Suppressor macrophage (primary cell): ENCODE data around the gene PRM3.

Experiments
- DNase-seq, 4 experiments: peaks; one replicate each; pipeline ENCODE4 v3.0.0-alpha.2; 2020 to 2022

Gene PRM3

GRCh38 chr16:11258553-11259492, 14.6 kb downstream of the PRM3 start:
- DNase-seq: no peak

DNA sequence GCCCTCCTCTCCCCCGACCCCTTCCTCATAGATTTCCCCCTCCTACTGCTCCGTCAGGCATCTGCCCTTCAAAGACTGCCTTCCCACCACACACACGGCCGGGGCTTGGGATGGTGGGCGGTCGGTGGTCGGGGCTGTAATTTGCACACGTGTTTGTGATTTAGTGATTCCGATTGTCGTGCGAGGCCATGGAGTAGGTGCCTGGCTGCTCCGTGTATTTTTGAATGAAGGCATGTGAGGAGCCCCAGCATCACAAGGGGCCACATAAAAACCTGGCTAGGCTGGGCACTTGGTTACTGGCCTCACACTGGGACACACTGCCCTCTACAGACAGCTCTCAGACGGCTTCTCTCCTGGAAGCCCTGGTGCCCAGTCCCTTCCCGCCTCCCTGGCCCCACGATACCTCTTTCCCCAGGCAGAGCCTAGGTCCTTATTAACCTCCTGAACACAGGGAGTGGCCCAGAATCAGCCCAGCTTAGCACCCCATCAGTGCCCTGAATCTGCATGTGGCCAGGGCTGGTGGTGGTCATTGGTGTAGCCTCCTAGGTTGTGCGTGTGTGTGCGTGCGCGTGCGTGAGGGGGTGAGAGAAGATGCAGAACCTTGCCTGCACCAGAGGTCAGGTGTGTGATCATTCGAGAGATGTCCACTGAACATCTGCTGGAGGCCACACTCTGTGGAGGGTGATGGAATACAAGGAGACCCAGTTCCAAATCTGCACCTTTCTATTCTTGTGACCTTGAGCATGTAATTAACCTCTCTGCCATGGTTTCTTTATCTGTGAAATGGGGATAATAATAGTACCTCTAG, 16.1 kb downstream of the PRM3 start:
- peak; percentile 79 to 88 (median 84) for DNase-seq

- peak; percentile 52 to 84 (median 68) for DNase-seq
Measured at GRCh38 chr16:11256661-11257130, 16.7 kb downstream of the PRM3 start.

DNA sequence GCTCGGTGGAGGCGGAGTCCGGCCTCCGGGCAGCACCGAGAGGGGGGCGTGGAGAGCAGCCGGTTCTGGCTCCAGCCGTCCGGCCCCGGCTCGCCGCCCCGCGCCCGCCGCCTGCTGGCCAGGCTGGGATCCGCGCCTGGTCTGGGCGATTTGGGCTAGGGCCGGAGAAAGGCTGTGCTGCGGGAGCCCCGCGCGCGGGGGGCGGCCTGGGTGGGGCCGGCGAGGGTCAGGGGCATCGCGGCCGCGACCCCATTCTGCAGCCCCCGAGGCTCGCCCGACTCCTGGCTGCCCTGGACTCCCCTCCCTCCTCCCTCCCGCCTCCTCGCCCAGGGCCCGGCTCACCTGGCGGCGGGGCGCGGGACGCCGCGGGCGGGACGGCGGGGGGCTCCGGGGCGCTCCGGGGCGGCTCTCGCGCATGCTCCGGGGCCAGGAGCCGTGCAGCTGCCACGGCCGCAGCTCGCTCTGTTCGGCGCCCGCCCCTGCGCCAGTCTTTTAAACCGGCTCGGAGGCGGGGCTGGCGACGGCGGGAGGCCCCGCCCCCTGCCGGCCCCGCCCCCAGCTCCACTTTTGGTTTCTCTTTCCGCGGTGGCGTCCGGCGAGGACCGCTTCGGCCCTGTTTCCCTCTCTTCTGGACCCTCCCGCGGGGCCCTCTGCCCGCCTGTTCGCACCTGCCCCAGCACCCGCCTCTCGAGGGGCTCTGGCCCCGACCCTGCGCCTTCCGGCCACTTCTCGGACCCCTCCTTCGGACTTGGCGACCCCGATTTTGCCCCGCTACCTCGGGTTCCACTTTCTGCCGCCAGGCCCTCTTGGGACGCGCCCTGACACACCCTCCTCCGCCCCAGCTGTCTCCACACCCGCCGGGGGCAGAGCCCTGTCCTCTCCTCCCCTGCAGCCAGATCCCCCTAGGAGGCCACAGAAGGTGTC, 17.4 kb downstream of the PRM3 start, which contains the start of gene SOCS1:
Gene SOCS1 (minus strand): TSS at position 468 of the 924 bp plus-strand sequence. CDS start 726 bp downstream, outside the sequence.
- DNase-seq: peak; percentile 87 to 96 (median 93)

GRCh38 chr16:11254913-11255736, 18.3 kb downstream of the PRM3 start:
- DNase-seq: peak; percentile 28 to 69 (median 45)

GRCh38 chr16:11253995-11254912, 19.2 kb downstream of the PRM3 start:
- DNase-seq: no peak

DNA sequence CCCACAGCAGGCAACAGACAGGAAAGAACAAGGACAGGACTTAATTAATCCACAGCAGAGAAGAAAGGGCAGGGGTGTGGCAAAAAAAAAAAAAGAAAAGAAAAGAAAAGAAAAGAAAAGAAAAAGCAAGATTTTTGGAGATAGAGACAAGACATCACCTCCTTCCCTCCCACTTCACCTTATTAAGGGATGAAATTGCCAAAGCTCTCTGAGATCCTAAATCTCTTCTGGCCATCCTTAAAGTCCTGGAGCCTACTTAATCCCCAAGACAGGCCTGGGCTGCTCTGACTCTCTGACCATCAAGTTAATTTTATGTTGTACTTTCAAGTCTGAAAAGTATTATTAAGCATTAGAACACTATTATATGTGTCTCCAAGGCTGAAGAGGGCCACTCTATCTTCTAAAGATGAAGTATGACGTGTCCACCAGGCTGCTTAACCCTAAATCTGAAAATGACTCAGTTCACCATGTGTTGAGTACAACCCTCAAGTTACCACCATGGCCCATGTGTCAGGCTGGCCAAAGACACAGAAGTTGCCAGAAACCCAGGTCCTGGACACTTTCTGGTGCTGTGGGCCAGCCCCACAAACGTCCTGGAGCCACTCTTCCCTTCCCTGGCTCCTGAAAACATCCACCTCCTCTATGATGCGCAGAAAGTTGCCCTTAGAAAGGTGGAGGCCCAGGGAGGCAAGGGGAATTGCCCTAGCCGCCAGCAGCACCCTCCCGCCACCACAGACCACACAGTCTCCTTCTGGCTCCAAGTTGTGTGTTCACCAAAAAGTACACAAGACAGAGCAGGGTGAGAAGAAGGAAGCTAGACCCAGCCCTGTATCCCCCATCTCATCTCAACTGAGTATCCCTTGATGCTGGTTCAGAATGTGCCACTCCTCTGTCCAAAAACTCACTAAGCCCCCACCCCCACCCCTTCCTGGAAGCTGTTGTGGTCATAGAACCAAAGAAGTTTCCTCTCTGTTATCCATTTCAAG, 20.1 kb downstream of the PRM3 start:
- no peak for DNase-seq

DNA sequence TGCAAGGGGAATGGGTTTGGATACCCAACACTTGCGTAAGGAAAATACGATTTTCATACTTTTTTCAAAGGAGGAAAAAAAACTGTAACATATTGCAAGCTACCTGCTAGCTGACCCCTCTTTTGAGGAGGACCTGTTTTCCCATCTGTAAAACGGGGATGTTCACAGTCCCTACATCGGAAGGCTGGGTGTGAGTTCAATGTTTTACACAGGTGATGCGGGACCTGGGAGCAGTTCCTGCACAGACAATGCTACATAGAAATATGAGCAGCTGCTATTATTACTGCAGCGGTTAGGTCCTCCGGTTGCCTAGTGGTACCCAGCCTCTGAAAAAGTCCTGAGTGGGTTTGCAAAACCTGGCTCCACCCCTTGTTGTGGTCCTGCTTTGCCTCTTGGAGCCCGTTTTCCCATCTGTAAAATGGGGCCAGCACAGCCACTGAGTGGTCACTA, 20.9 kb downstream of the PRM3 start:
- no peak for DNase-seq

GRCh38 chr16:11251525-11252481, 21.6 kb downstream of the PRM3 start:
- DNase-seq: peak in 2 of 4 experiments; percentile 39 to 44

GRCh38 chr16:11250786-11251524, 22.5 kb downstream of the PRM3 start:
- DNase-seq: no peak

DNA sequence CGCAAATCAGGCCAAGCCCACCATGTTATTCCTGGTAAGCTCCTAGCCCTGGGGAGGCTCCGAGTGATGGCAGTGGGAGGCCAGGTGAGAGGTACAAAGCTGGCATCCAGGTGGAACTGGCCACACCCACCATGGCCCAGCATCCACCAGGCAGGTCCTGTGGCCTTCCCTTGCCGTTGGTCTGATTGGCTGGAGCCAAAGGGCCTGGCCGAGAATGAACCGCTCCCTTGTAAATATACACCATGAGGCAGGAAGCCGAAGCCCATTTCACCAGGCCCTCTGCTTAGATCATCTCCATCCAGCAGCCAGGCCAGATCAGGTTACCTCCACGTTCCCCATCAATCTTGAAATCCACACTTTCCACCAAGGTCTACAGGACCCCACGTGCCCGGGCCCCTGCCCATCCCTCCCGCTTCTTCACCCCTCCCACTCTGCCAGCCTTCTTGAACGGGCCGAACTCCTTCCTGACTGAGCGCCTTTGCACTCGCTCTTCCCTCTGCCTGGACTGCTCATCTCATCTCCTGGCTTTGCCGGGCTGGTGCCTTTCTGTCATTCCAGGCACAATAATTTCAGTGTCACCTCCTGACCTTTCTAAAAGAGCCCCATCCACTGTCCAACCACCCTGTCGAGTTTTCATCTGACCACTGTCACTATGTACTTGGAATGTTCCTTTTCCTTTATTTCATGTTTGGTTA, 23.2 kb downstream of the PRM3 start:
- DNase-seq: no peak

GRCh38 chr16:11249233-11250061, 24.0 kb downstream of the PRM3 start:
- no peak for DNase-seq

DNA sequence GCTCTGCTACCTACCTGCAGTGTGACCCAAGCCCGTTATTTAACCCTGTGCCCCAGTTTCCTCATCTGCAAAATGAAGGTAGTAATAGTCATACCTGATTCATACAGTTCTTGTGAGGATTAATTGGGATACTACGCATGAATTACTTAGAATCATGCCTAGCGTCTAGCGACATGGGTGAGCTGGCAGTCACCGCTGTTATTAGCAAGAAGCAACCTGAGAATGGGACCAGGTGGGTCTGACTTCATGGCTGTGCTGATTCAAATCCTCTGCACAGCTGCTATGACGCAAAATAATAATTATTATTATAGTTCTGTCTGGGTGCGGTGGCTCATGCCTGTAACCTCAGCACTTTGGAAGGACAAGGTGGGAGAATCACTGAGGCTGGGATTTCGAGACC, 25.3 kb downstream of the PRM3 start:
- no peak for DNase-seq

- no peak for DNase-seq
Measured at GRCh38 chr16:11245988-11246387, 27.4 kb downstream of the PRM3 start.

- DNase-seq: no peak
Measured at GRCh38 chr16:11245222-11245737, 28.1 kb downstream of the PRM3 start.
